Esophagus muscularis mucosa (tissue), 4 donors: ENCODE measurements around the gene GPR68.

Experiments used
- CTCF ChIP-seq, 3 experiments: fragments of 200-600 bp in 2 of 3; fragments of 450-650 bp in 1 of 3; sonication (generic) in 2 of 3; IDR thresholded peaks; one replicate each; pipeline ENCODE4 v1.5.1; 2017 to 2019; ENCODE audit warnings: antibody characterized with exemption in 3 of 3, mild to moderate bottlenecking in 2 of 3, moderate library complexity in 1 of 3
- EP300 ChIP-seq: sonication (generic); formaldehyde crosslinking; IDR thresholded peaks from one replicate; pipeline ENCODE4 v1.6.1; 2017; ENCODE audit warnings: antibody characterized with exemption
- POLR2A ChIP-seq: fragments of 450-650 bp; IDR thresholded peaks from one replicate; pipeline ENCODE4 v1.6.1; 2017; ENCODE audit warnings: antibody characterized with exemption, moderate library complexity, mild to moderate bottlenecking, low read depth

GRCh38 chr14:91237219-91237618, 7.3 kb downstream of the GPR68 start:
- no peak for TF ChIP-seq POLR2A
- TF ChIP-seq CTCF (IDR thresholded peaks at IDR 0.05), result no peak
- no peak for TF ChIP-seq EP300
